Psoas muscle (tissue), 8 donors: ENCODE measurements around the gene YIPF5. TPM values are rescaled to one million over a fixed set of nuclear protein-coding genes. Genes with fewer than 3 reads are reported as not detected.

Experiments
- ATAC-seq, 4 donors: fragments of 200-7000 bp; cut with Tn5 transposase; one replicate each; pipeline ENCODE4 v1.9.1; 2020; ENCODE audit warnings: moderate library complexity in 3 of 4, mild to moderate bottlenecking in 2 of 4
- DNase-seq, 2 donors: peaks; one replicate each; pipeline ENCODE4 v3.0.0-alpha.2; 2020
- H3K27ac ChIP-seq: fragments of 200-600 bp; one replicate; pipeline ENCODE4 v1.8.0; 2022
- H3K27me3 ChIP-seq, 3 donors: fragments of 200-600 bp in 1 of 3; one replicate each; pipeline versions ENCODE4 v1.6.1 to v1.8.0; 2013 to 2022; ENCODE audit warnings: low read length in 2 of 3, mild to moderate bottlenecking in 2 of 3, moderate library complexity in 1 of 3; ENCODE audit not compliant: insufficient read depth in 3 of 3
- H3K36me3 ChIP-seq, 2 donors: fragments of 200-600 bp in 1 of 2; one replicate each; pipeline versions ENCODE4 v1.6.1 to v1.8.0; 2013 to 2022; ENCODE audit warnings: low read depth in 1 of 2, mild to moderate bottlenecking in 1 of 2, moderate library complexity in 1 of 2; ENCODE audit not compliant: insufficient read depth in 1 of 2
- H3K4me1 ChIP-seq: fragments of 200-600 bp; one replicate; pipeline ENCODE4 v1.8.0; 2022
- H3K4me3 ChIP-seq: fragments of 200-600 bp; one replicate; pipeline ENCODE4 v1.8.0; 2022; ENCODE audit warnings: mild to moderate bottlenecking
- H3K9me3 ChIP-seq: fragments of 200-600 bp; one replicate; pipeline ENCODE4 v1.8.0; 2022
- CTCF ChIP-seq: fragments of 200-600 bp; IDR thresholded peaks from one replicate; pipeline ENCODE4 v1.8.0; 2022; ENCODE audit warnings: antibody characterized with exemption
- whole genome bisulfite sequencing, 3 donors: extraction: QIAGEN DNeasy Blood & Tissue Kit; methylation state at CpG; one replicate each; pipeline versions ENCODE4 v1.1.6 to v1.1.7; 2013; 5-methylcytosine and 5-hydroxymethylcytosine counted together
- intact Hi-C, 2 donors: fragments of 100-400 bp; cut with DNase I; formaldehyde crosslinking; loops; one replicate each; pipeline versions ENCODE4 v1.11.0 to v1.14.2; 2022
- polyA plus RNA-seq, 3 donors: library from polyadenylated mRNA; stranded (reverse); fragments of 200-250 nt; gene quantifications; one replicate each; pipeline ENCODE4 v1.2.3, GENCODE V29; 2013
- total RNA-seq, 4 donors: library from RNA; stranded (reverse); fragmentation: NEBNext Ultra II Directional in 2 of 4; extraction: Animal tissue kit (Norgen Biotek cat#: 25700) in 2 of 4; gene quantifications; one replicate each; pipeline versions ENCODE4 v1.2.1 to v1.2.4, GENCODE V29; 2021 to 2023
- donor health status: healthy with polysubstance abuse.
- donor health status: DM: no; HTN: no; CAD: no; lungs with moderate emphysema.
- donor health status: Bipolar disorder and iron deficiency.
- donor health status: healthy.
- donor health status: DM: yes; HTN: yes; CAD: no.
- donor health status: DM: no; HTN: no; CAD: no.
- donor health status: DM: no; HTN: no; CAD: no.
- donor health status: DM: yes; HTN: yes; CAD: no.

The YIPF5 gene
- total and polyA plus RNA-seq, 7 donors: 6.7 to 21.1 (median 14.7) TPM

- intact Hi-C loops: no loop called here
- no peaks in the 10 kb centered on the region for H3K9me3 ChIP-seq
- H3K4me3 ChIP-seq: no peak overlapping the region
- H3K27me3 ChIP-seq: no peaks in the 10 kb centered on the region
- DNase-seq (no peak), ATAC-seq (no peak)
- no peaks in the 10 kb centered on the region for H3K4me1 ChIP-seq
- no peaks in the 10 kb centered on the region for H3K36me3 ChIP-seq
- no peak for TF ChIP-seq CTCF
- H3K27ac ChIP-seq: no peak overlapping the region
Observed at GRCh38 chr5:144117412-144117811, 53.0 kb downstream of the YIPF5 start.

- Histone ChIP-seq H3K27me3 (no peaks in the 10 kb centered on the region), H3K4me3 (no peak overlapping the region), H3K4me1 (no peaks in the 10 kb centered on the region), H3K36me3 (no peaks in the 10 kb centered on the region), H3K27ac (no peak overlapping the region), H3K9me3 (no peaks in the 10 kb centered on the region)
- no peak for TF ChIP-seq CTCF
- ATAC-seq: no peak
- DNase-seq: no peak
- WGBS, 3 donors: 0 to 74% (median 64%) methylated on average over 1 of the region's 1 CpG
- intact Hi-C loops: no loop called here
Observed at GRCh38 chr5:144114571-144114970, 55.9 kb downstream of the YIPF5 start.

Other genes with a start within 250 kb of the YIPF5 start
- under 1 TPM in 1 of 4 donors, not detected in 3; 0.04 TPM for gene KCTD16, start 214 bp upstream of the YIPF5 start, total RNA-seq
- gene KCTD16, start 214 bp upstream of the YIPF5 start, polyA plus RNA-seq: under 1 TPM in 2 of 3 donors, not detected in 1; 0.01 TPM